Measurements from ENCODE around the gene EIF2AK2.

DNA sequence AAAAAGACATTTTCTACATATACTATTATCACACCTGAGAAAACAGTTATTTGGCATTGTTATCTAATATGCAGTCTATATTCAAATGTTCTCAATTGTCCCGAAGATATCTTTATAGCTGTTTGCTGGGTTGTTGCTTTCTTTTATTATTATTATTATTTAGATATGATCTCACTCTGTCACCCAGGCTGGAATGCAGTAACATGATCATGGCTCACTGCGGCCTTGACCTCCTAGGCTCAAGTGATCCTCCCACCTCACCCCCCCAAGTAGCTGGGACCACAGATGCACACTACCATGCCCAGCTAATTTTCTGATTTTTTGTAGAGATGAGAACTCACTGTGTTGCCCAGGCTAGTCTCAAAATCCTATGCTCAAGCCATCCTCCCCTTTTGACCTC lies 52.6 kb downstream of the EIF2AK2 start:
- no peak for TF ChIP-seq ISL1 (CRISPR knock-in tag; IDR thresholded peaks at IDR 0.05)
- TF ChIP-seq CSDC2 (CRISPR knock-in tag; IDR thresholded peaks at IDR 0.05) = no peak
- no peak for TF ChIP-seq ZFP30 (CRISPR knock-in tag; IDR thresholded peaks at IDR 0.05)
- TF ChIP-seq, protein P1, sequence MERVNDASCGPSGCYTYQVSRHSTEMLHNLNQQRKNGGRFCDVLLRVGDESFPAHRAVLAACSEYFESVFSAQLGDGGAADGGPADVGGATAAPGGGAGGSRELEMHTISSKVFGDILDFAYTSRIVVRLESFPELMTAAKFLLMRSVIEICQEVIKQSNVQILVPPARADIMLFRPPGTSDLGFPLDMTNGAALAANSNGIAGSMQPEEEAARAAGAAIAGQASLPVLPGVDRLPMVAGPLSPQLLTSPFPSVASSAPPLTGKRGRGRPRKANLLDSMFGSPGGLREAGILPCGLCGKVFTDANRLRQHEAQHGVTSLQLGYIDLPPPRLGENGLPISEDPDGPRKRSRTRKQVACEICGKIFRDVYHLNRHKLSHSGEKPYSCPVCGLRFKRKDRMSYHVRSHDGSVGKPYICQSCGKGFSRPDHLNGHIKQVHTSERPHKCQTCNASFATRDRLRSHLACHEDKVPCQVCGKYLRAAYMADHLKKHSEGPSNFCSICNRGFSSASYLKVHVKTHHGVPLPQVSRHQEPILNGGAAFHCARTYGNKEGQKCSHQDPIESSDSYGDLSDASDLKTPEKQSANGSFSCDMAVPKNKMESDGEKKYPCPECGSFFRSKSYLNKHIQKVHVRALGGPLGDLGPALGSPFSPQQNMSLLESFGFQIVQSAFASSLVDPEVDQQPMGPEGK (CRISPR knock-in tag; IDR thresholded peaks at IDR 0.05; ENCODE audit: borderline replicate concordance) = no peak
- no peak for TF ChIP-seq PPARA (CRISPR knock-in tag; IDR thresholded peaks at IDR 0.05; ENCODE audit: borderline replicate concordance)
- TF ChIP-seq TSHZ2 (CRISPR knock-in tag; IDR thresholded peaks at IDR 0.05) = no peak
